ENCODE results near the gene ZCCHC24.

- TF ChIP-seq CTCF (conservative IDR thresholded peaks at IDR 0.05) (no peak), EZH2 (IDR thresholded peaks at IDR 0.05; ENCODE audit: low read depth) (no peak)
These were observed 67.1 kb downstream of the ZCCHC24 start for GRCh38 chr10:79378383-79378646.

Data from PC-9 (cell line).